Measurements from ENCODE around the gene JMY. TPM values are rescaled to one million over a fixed set of nuclear protein-coding genes. Genes with fewer than 3 reads are reported as not detected.

JMY gene
- total and polyA plus RNA-seq, 2 of the 8 experiments (the other 6 are each of a cell fraction or from before 2014, with no cell fraction given), result 2.8 to 13.9 TPM

DNA sequence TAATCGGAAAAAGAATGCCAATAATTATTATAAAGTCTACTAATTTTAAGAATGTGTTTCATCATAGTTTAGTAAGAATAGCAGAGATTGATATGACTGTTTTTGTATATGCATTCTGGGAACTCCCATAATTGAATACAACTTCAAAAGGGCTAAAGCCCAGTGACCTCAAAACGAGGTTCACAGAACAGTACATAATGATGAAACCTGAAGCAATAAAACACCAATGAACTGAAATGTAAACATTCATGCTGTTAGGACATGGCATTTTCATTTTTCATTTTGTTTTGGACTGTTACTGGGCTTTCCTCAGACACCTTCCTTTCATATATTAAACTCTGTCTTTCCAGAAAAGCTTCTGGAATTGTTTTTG is 684 bp upstream of the JMY start:
- peak overlapping the region; percentile 91; the same call in 1 of the 2 replicates for H4K8ac ChIP-seq (ENCODE audit: extremely low read depth, insufficient read depth, low read length)
- no peak overlapping the region for H4K91ac ChIP-seq (replicated peaks; ENCODE audit: insufficient read length, low read length)
- peaks cover 13% of the 10 kb centered on the region for H3K23me2 ChIP-seq (ENCODE audit: low read depth, low read length)
- H2AK5ac ChIP-seq (ENCODE audit: low read depth, low read length), result no peak overlapping the region
- no peak overlapping the region for H3K23ac ChIP-seq (ENCODE audit: insufficient read length)
- no peaks in the 10 kb centered on the region for H3K9me3 ChIP-seq (ENCODE audit: insufficient read depth in 2 of 2, low read depth in 1 of 2, low read length in 1 of 2)
- 58% methylated on average over 2 of the region's 2 CpGs; no CpG with 5 or more reads in 1 of the 2 experiments for WGBS, 2 experiments (ENCODE audit: extremely low coverage in 1 of 2, insufficient coverage in 1 of 2, insufficient read length in 1 of 2, insufficient replicate concordance in 2 of 2, low coverage in 1 of 2, low lambda C conversion rate in 2 of 2, missing lambda C conversion rate in 1 of 2)
- H2BK120ac ChIP-seq (replicated peaks; ENCODE audit: low read depth, low read length), result no peak overlapping the region
- no peak overlapping the region for H3K56ac ChIP-seq (replicated peaks; ENCODE audit: insufficient read length, low read depth, low read length)
- ChIA-PET CTCF (ENCODE audit: partially characterized antibody) (interaction anchor here (1.1 kb wide), 1 partner anchor 62 kb away, joined by 3 read pairs; no protein-coding TSS in a partner anchor), POLR2A (ENCODE audit: partially characterized antibody) (interaction anchor here (1.1 kb wide), 2 partner anchors 9 to 21 kb away, joined by 3 read pairs; no protein-coding TSS in a partner anchor)
- FAIRE-seq (no peak), DNase-seq (ENCODE audit: low read depth in 1 of 2, low spot score in 2 of 2) (no peak)
- H3K4me1 ChIP-seq (replicated peaks in 1 of 4; ENCODE audit: control insufficient read depth in 3 of 4, insufficient read depth in 4 of 4, low read length in 3 of 4), result peaks cover 0 to 2% (median under 1%) of the 10 kb centered on the region in 4 experiments; a peak in 1 of 7 replicates
- no peaks in the 10 kb centered on the region for H3K36me3 ChIP-seq (ENCODE audit: control insufficient read depth in 2 of 4, insufficient read depth in 4 of 4, low read length in 3 of 4)
- H4K20me1 ChIP-seq (replicated peaks in 1 of 2; ENCODE audit: control insufficient read depth in 1 of 2, insufficient read depth in 2 of 2, low read length in 2 of 2), result no peaks in the 10 kb centered on the region
- no peak overlapping the region for H3K14ac ChIP-seq (ENCODE audit: insufficient read length)
- peak overlapping the region; percentile 97; the same call in 1 of the 2 replicates for H3K18ac ChIP-seq (ENCODE audit: extremely low read depth, low read length)
- H3K4me2 ChIP-seq (ENCODE audit: insufficient read depth in 1 of 2, low read depth in 2 of 2, low read length in 2 of 2), result peak overlapping the region; percentile 88 to 93
- TF ChIP-seq CHD1 (IDR thresholded peaks at IDR 0.05; ENCODE audit: low read depth, low read length) (no peak), CEBPB (IDR thresholded peaks at IDR 0.05; ENCODE audit: low read depth, low read length) (0 out of 2 replicates have a peak, but pooled peaks have one; percentile 18)
- H3K79me1 ChIP-seq (ENCODE audit: low read depth, low read length), result 0 out of 2 replicates have a peak, but pooled peaks cover 4% of the 10 kb centered on the region
- H2BK15ac ChIP-seq (ENCODE audit: low read length), result no peak overlapping the region
- H4K5ac ChIP-seq (ENCODE audit: insufficient read length, low read depth, low read length), result no peak overlapping the region
- peaks cover 0 to 34% of the 10 kb centered on the region in 2 experiments; a peak in 2 of 4 replicates for H3K79me2 ChIP-seq (ENCODE audit: control insufficient read depth in 1 of 2, insufficient read depth in 2 of 2, low read length in 2 of 2)
- H3K4ac ChIP-seq (replicated peaks; ENCODE audit: insufficient read length, low read depth, low read length), result no peak overlapping the region
- H3K9ac ChIP-seq (replicated peaks in 1 of 4; ENCODE audit: extremely low read depth in 1 of 4, low read depth in 3 of 4, low read length in 3 of 4), result peak overlapping the region in 3 of 4 experiments; percentile 70 to 86 (median 77); a peak in 5 of 7 replicates
- 0 out of 2 replicates have a peak overlapping the region, but pooled peaks have one; percentile 54 for H2BK5ac ChIP-seq (ENCODE audit: low read depth, low read length)
- H3K27ac ChIP-seq (ENCODE audit: low read depth, low read length), result 0 out of 2 replicates have a peak overlapping the region, but pooled peaks have one; percentile 31
- peak overlapping the region; percentile 70 to 86 (median 82) for H3K4me3 ChIP-seq (ENCODE audit: extremely low read depth in 1 of 4, insufficient read depth in 2 of 4, low read depth in 3 of 4, low read length in 4 of 4)
- peak overlapping the region; percentile 98; the same call in 1 of the 2 replicates for H2AFZ ChIP-seq (ENCODE audit: low read length)
- no peaks in the 10 kb centered on the region for H3K27me3 ChIP-seq (replicated peaks in 1 of 4; ENCODE audit: control insufficient read depth in 3 of 4, extremely low read depth in 1 of 4, insufficient read depth in 3 of 4, low read length in 3 of 4)
- no peak overlapping the region for H2BK20ac ChIP-seq (ENCODE audit: low read length)
- no peak overlapping the region for H2BK12ac ChIP-seq (ENCODE audit: low read depth, low read length)
